IMR-90 (cell line): ENCODE measurements around the gene C11orf58. TPM values are rescaled to one million over a fixed set of nuclear protein-coding genes. Genes with fewer than 3 reads are reported as not detected.

Source experiments
- ATAC-seq: fragments of 200-7000 bp; cut with Tn5 transposase; 2 replicates; pipeline ENCODE4 v1.9.1; 2020; ENCODE audit warnings: low read depth, mild to moderate bottlenecking, moderate library complexity
- BruUV-seq: library from RNA; stranded (reverse); fragments of 400-500 nt; replicated peaks from 2 replicates; lab custom pipeline; 2021; lab: Mats Ljungman, UMichigan
- CTCF ChIA-PET: fragments of 300-600 bp; formaldehyde crosslinking; extraction: SDS; loops from one replicate; lab custom pipeline; 2021; ENCODE audit warnings: antibody characterized with exemption; lab: Yijun Ruan, JAX
- POLR2A ChIA-PET: fragments of 300-600 bp; sonication (Branson Sonifier 250); formaldehyde crosslinking; loops from one replicate; lab custom pipeline; 2022; ENCODE audit warnings: antibody characterized with exemption; ENCODE audit not compliant: unreplicated experiment; lab: Charles Lee
- DNase-seq: peaks from one replicate; pipeline ENCODE4 v3.0.0; 2013
- H2AFZ ChIP-seq: replicated peaks from 2 replicates; pipeline ENCODE3; 2013; ENCODE audit warnings: low read length, mild to moderate bottlenecking; ENCODE audit not compliant: poor library complexity
- H2AK5ac ChIP-seq: 2 replicates; pipeline ENCODE4 v1.6.1; 2013; ENCODE audit warnings: low read depth, low read length, inconsistent platforms
- H2AK9ac ChIP-seq: replicated peaks from 2 replicates; pipeline ENCODE3; 2013; ENCODE audit warnings: mild to moderate bottlenecking, low read depth, low read length, moderate library complexity; ENCODE audit not compliant: poor library complexity
- H2BK120ac ChIP-seq: 2 replicates; pipeline ENCODE4 v1.6.1; 2013; ENCODE audit warnings: low read depth, low read length, inconsistent platforms
- H2BK15ac ChIP-seq: 3 replicates; pipeline ENCODE4 v1.6.1; 2013; ENCODE audit warnings: low read depth, low read length, inconsistent platforms
- H2BK20ac ChIP-seq: 2 replicates; pipeline ENCODE4 v1.6.1; 2013; ENCODE audit warnings: low read depth, mild to moderate bottlenecking, inconsistent platforms, low read length, moderate library complexity
- H2BK5ac ChIP-seq: 2 replicates; pipeline ENCODE4 v1.6.1; 2013; ENCODE audit warnings: mild to moderate bottlenecking, low read depth, low read length, inconsistent platforms; ENCODE audit not compliant: poor library complexity, severe bottlenecking
- H3K14ac ChIP-seq: replicated peaks from 2 replicates; pipeline ENCODE4 v1.6.1; 2013; ENCODE audit warnings: low read depth, low read length, inconsistent platforms
- H3K18ac ChIP-seq: 2 replicates; pipeline ENCODE4 v1.6.1; 2013; ENCODE audit warnings: low read depth, low read length, control low read depth
- H3K23ac ChIP-seq: 2 replicates; pipeline ENCODE4 v1.6.1; 2013; ENCODE audit warnings: low read depth, low read length, inconsistent platforms
- H3K27ac ChIP-seq: 2 replicates; pipeline ENCODE4 v1.5.1; 2013; ENCODE audit warnings: mild to moderate bottlenecking, control low read depth, low read length; ENCODE audit not compliant: insufficient read depth
- H3K27me3 ChIP-seq: 2 replicates; pipeline ENCODE4 v1.6.1; 2013; ENCODE audit warnings: low read length; ENCODE audit not compliant: control insufficient read depth, insufficient read depth
- H3K36me3 ChIP-seq: 2 replicates; pipeline ENCODE4 v1.6.1; 2013; ENCODE audit warnings: low read length, mixed read lengths; ENCODE audit not compliant: control insufficient read depth, insufficient read depth
- H3K4ac ChIP-seq: 2 replicates; pipeline ENCODE4 v1.6.1; 2013; ENCODE audit warnings: low read depth, low read length, inconsistent platforms
- H3K4me1 ChIP-seq: 2 replicates; pipeline ENCODE4 v1.6.1; 2013; ENCODE audit warnings: low read length, mixed read lengths; ENCODE audit not compliant: control insufficient read depth, insufficient read depth
- H3K4me2 ChIP-seq: 2 replicates; pipeline ENCODE4 v1.6.1; 2013; ENCODE audit warnings: low read depth, mild to moderate bottlenecking, control low read depth, low read length, moderate library complexity
- H3K4me3 ChIP-seq: 2 replicates; pipeline ENCODE4 v1.5.1; 2013; ENCODE audit warnings: low read depth, mild to moderate bottlenecking, control low read depth, low read length, moderate library complexity; ENCODE audit not compliant: insufficient read depth
- H3K56ac ChIP-seq: 2 replicates; pipeline ENCODE4 v1.6.1; 2013; ENCODE audit warnings: low read length, inconsistent platforms; ENCODE audit not compliant: insufficient read depth; ENCODE audit errors: extremely low read depth
- H3K79me1 ChIP-seq, 2 experiments: 2 replicates each; pipeline ENCODE4 v1.6.1; 2013; ENCODE audit warnings: low read length in 2 of 2, inconsistent platforms in 1 of 2, low read depth in 1 of 2
- H3K9ac ChIP-seq: 2 replicates; pipeline ENCODE4 v1.6.1; 2013; ENCODE audit warnings: low read depth, low read length, control low read depth
- H3K9me1 ChIP-seq: 2 replicates; pipeline ENCODE4 v1.6.1; 2013; ENCODE audit warnings: low read length, inconsistent platforms; ENCODE audit not compliant: insufficient read depth
- H3K9me3 ChIP-seq: 2 replicates; pipeline ENCODE4 v1.6.1; 2013; ENCODE audit warnings: low read length; ENCODE audit not compliant: control insufficient read depth, insufficient read depth
- H4K20me1 ChIP-seq: 2 replicates; pipeline ENCODE4 v1.6.1; 2013; ENCODE audit warnings: low read length, inconsistent platforms; ENCODE audit not compliant: insufficient read depth
- H4K5ac ChIP-seq: 2 replicates; pipeline ENCODE4 v1.6.1; 2013; ENCODE audit warnings: mild to moderate bottlenecking, low read depth, low read length, control low read depth
- H4K8ac ChIP-seq, 2 experiments: 2 replicates each; pipeline ENCODE4 v1.6.1; 2013; ENCODE audit warnings: low read depth in 2 of 2, low read length in 2 of 2, control low read depth in 1 of 2, inconsistent platforms in 1 of 2
- H4K91ac ChIP-seq: 2 replicates; pipeline ENCODE4 v1.6.1; 2013; ENCODE audit warnings: low read depth, low read length, inconsistent platforms; ENCODE audit not compliant: insufficient read depth
- BHLHE40 ChIP-seq: fragments of 150-350 bp; IDR thresholded peaks from 2 replicates; pipeline ENCODE4 v1.6.1; 2016; ENCODE audit warnings: mild to moderate bottlenecking, low read depth, low read length
- CEBPB ChIP-seq: IDR thresholded peaks from 2 replicates; pipeline ENCODE4 v1.6.1; 2012; ENCODE audit warnings: low read depth, low read length, improper control_type of control experiment
- CHD1 ChIP-seq: IDR thresholded peaks from 2 replicates; pipeline ENCODE4 v1.6.1; 2012; ENCODE audit warnings: low read depth, low read length, improper control_type of control experiment
- FOS ChIP-seq: fragments of 150-350 bp; IDR thresholded peaks from 2 replicates; pipeline ENCODE4 v1.6.1; 2016; ENCODE audit warnings: low read depth, low read length
- MAFK ChIP-seq: IDR thresholded peaks from 2 replicates; pipeline ENCODE4 v1.6.1; 2012; ENCODE audit warnings: low read depth, low read length, improper control_type of control experiment
- MAZ ChIP-seq: IDR thresholded peaks from 2 replicates; pipeline ENCODE4 v1.6.1; 2012; ENCODE audit warnings: low read depth, mild to moderate bottlenecking, low read length, improper control_type of control experiment, moderate library complexity, borderline replicate concordance
- MXI1 ChIP-seq: IDR thresholded peaks from 2 replicates; pipeline ENCODE4 v1.6.1; 2012; ENCODE audit warnings: low read depth, mild to moderate bottlenecking, low read length, moderate library complexity, borderline replicate concordance
- NFE2L2 ChIP-seq: fragments of 150-350 bp; IDR thresholded peaks from 2 replicates; pipeline ENCODE4 v1.6.1; 2016; ENCODE audit warnings: low read depth, mild to moderate bottlenecking, low read length
- POLR2A ChIP-seq: IDR thresholded peaks from 2 replicates; pipeline ENCODE4 v1.6.1; 2012; ENCODE audit warnings: mild to moderate bottlenecking, low read depth, low read length
- RCOR1 ChIP-seq: IDR thresholded peaks from 2 replicates; pipeline ENCODE4 v1.6.1; 2012; ENCODE audit warnings: mild to moderate bottlenecking, low read length, improper control_type of control experiment; ENCODE audit not compliant: insufficient replicate concordance
- SMC3 ChIP-seq: fragments of 150-350 bp; IDR thresholded peaks from 2 replicates; pipeline ENCODE4 v1.6.1; 2016; ENCODE audit warnings: low read depth, mild to moderate bottlenecking, antibody characterized with exemption, low read length, moderate library complexity
- WGBS, 2 experiments: methylation state at CpG; one replicate each; pipeline versions ENCODE4 v1.1.5 to v1.1.7; 2013; ENCODE audit warnings: missing lambda C conversion rate in 2 of 2; ENCODE audit not compliant: insufficient read length in 1 of 2; ENCODE audit errors: extremely low coverage in 2 of 2; 5-methylcytosine and 5-hydroxymethylcytosine counted together
- dilution Hi-C: fragments of 300-500 bp; cut with HindIII; formaldehyde crosslinking; loops from one replicate; pipeline ENCODE4 v1.14.3; 2018; ENCODE audit warnings: low sequenced_read_pairs; ENCODE audit not compliant: unreplicated experiment
- in situ Hi-C: fragments of 300-500 bp; cut with MboI; formaldehyde crosslinking; loops from 3 replicates; pipeline ENCODE4 v1.14.3; 2019; ENCODE audit warnings: low sequenced_read_pairs, inconsistent platforms, mixed read lengths
- intact Hi-C: fragments of 100-400 bp; cut with micrococcal nuclease; formaldehyde crosslinking; loops from 2 replicates; pipeline ENCODE4 v1.10.0; 2022
- polyA plus RNA-seq, 3 experiments: library from polyadenylated mRNA; depleted of rRNA; stranded (reverse); fragments of >200 nt; gene quantifications; 2 replicates each; pipeline ENCODE4 v1.2.3, GENCODE V29; 2012; ENCODE audit warnings: low replicate concordance in 1 of 3
- total RNA-seq: library from RNA; depleted of rRNA; stranded (reverse); fragments of >200 nt; gene quantifications from 2 replicates; pipeline ENCODE4 v1.2.3, GENCODE V29; 2012
- TF ChIP-seq, protein P1 (sequence below): fragments of 150-350 bp; IDR thresholded peaks from 2 replicates; pipeline ENCODE4 v1.6.1; 2016; ENCODE audit warnings: low read depth, mild to moderate bottlenecking, low read length, moderate library complexity, borderline replicate concordance
- TF ChIP-seq, protein P2 (sequence below): conservative IDR thresholded peaks from 2 replicates; pipeline ENCODE4 v1.5.1; 2012; ENCODE audit warnings: mild to moderate bottlenecking, low read depth, low read length, improper control_type of control experiment
- TF ChIP-seq, protein P3 (sequence below): fragments of 150-350 bp; IDR thresholded peaks from 2 replicates; pipeline ENCODE4 v1.6.1; 2017; ENCODE audit warnings: mild to moderate bottlenecking, antibody characterized with exemption, low read length, low read depth

The C11orf58 gene
- total and polyA plus RNA-seq, 2 of the 4 experiments (the other 2 are of a cell fraction), result 53.8 to 67.8 TPM

GRCh38 chr11:16796311-16796710 lies 57.9 kb downstream of the C11orf58 start:
- H2BK15ac ChIP-seq, result no peak overlapping the region
- no peaks in the 10 kb centered on the region for H3K36me3 ChIP-seq
- intact Hi-C loops, result no loop called here
- peaks cover 3% of the 10 kb centered on the region for H3K27me3 ChIP-seq
- DNase-seq (no peak), ATAC-seq (no peak)
- H3K4me3 ChIP-seq, result no peak overlapping the region
- no peak overlapping the region for H4K8ac ChIP-seq
- POLR2A ChIA-PET, result no interaction called here
- no peak overlapping the region for H3K23ac ChIP-seq
- no peak overlapping the region for H3K4ac ChIP-seq
- dilution Hi-C loops, result no loop called here
- H2BK20ac ChIP-seq, result no peak overlapping the region
- no peak overlapping the region for H2AK5ac ChIP-seq
- CTCF ChIA-PET, result no interaction called here
- no TSS peak for BruUV-seq
- no peak overlapping the region for H4K5ac ChIP-seq
- peaks cover 2% of the 10 kb centered on the region for H3K4me1 ChIP-seq
- TF ChIP-seq CHD1 (no peak), NFE2L2 (no peak), SMC3 (no peak), MXI1 (no peak), MAFK (no peak), RCOR1 (no peak), CEBPB (no peak), BHLHE40 (no peak), POLR2A (no peak), FOS (no peak), MAZ (no peak)
- TF ChIP-seq, protein P1, sequence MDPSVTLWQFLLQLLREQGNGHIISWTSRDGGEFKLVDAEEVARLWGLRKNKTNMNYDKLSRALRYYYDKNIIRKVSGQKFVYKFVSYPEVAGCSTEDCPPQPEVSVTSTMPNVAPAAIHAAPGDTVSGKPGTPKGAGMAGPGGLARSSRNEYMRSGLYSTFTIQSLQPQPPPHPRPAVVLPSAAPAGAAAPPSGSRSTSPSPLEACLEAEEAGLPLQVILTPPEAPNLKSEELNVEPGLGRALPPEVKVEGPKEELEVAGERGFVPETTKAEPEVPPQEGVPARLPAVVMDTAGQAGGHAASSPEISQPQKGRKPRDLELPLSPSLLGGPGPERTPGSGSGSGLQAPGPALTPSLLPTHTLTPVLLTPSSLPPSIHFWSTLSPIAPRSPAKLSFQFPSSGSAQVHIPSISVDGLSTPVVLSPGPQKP, result no peak
- TF ChIP-seq, protein P2, sequence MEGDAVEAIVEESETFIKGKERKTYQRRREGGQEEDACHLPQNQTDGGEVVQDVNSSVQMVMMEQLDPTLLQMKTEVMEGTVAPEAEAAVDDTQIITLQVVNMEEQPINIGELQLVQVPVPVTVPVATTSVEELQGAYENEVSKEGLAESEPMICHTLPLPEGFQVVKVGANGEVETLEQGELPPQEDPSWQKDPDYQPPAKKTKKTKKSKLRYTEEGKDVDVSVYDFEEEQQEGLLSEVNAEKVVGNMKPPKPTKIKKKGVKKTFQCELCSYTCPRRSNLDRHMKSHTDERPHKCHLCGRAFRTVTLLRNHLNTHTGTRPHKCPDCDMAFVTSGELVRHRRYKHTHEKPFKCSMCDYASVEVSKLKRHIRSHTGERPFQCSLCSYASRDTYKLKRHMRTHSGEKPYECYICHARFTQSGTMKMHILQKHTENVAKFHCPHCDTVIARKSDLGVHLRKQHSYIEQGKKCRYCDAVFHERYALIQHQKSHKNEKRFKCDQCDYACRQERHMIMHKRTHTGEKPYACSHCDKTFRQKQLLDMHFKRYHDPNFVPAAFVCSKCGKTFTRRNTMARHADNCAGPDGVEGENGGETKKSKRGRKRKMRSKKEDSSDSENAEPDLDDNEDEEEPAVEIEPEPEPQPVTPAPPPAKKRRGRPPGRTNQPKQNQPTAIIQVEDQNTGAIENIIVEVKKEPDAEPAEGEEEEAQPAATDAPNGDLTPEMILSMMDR, result no peak
- TF ChIP-seq, protein P3, sequence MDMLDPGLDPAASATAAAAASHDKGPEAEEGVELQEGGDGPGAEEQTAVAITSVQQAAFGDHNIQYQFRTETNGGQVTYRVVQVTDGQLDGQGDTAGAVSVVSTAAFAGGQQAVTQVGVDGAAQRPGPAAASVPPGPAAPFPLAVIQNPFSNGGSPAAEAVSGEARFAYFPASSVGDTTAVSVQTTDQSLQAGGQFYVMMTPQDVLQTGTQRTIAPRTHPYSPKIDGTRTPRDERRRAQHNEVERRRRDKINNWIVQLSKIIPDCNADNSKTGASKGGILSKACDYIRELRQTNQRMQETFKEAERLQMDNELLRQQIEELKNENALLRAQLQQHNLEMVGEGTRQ, result no peak
- in situ Hi-C loops, result no loop called here
- H3K9ac ChIP-seq, result no peak overlapping the region
- H2AFZ ChIP-seq, result no peak overlapping the region
- H2AK9ac ChIP-seq, result no peak overlapping the region
- no peak overlapping the region for H3K27ac ChIP-seq
- no peak overlapping the region for H3K4me2 ChIP-seq
- H2BK5ac ChIP-seq, result no peak overlapping the region
- no CpG with 5 or more reads among the region's 4 CpGs for WGBS, 2 experiments
- no peak overlapping the region for H4K91ac ChIP-seq
- H3K9me3 ChIP-seq, result no peaks in the 10 kb centered on the region
- no peaks in the 10 kb centered on the region for H3K79me1 ChIP-seq
- no peaks in the 10 kb centered on the region for H4K20me1 ChIP-seq
- H3K56ac ChIP-seq, result no peak overlapping the region
- H3K18ac ChIP-seq, result no peak overlapping the region
- H3K14ac ChIP-seq, result no peak overlapping the region
- H2BK120ac ChIP-seq, result no peak overlapping the region
- H3K9me1 ChIP-seq, result peaks cover 2% of the 10 kb centered on the region
